Ishikawa (cell line): ENCODE measurements around the gene SLC25A45.

Experiments
- CEBPB ChIP-seq: IDR thresholded peaks from 2 replicates; pipeline ENCODE4 v1.6.1; 2012
- CREB1 ChIP-seq: IDR thresholded peaks from 2 replicates; pipeline ENCODE4 v1.6.1; 2012; ENCODE audit warnings: low read depth
- EGR1 ChIP-seq: IDR thresholded peaks from 2 replicates; pipeline ENCODE4 v1.6.1; 2012
- EP300 ChIP-seq: IDR thresholded peaks from 2 replicates; pipeline ENCODE4 v1.6.1; 2012; ENCODE audit warnings: borderline replicate concordance
- ZBTB7A ChIP-seq: IDR thresholded peaks from 2 replicates; pipeline ENCODE4 v1.6.1; 2012; ENCODE audit warnings: low read depth
- TF ChIP-seq, protein P1 (sequence below): IDR thresholded peaks from 2 replicates; pipeline ENCODE4 v1.6.1; 2012

DNA sequence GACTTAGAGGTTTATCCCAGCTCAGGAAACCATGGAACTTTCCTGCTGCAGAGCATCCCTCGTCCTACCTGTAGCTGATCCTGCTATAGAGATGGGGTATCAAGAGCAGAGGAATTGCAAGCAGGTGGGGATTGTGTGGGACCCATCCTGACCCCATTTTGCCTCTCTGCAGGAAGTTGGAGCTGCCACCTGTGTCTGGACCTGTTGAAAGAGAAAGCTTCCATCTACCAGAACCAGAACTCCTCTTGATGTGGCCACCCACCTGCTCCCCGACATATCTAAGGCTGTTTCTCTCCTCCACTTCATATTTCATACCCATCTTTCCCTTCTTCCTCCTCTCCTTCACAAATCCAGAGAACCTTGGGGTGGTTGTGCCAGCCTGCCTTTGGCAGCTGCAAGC is 30.9 kb downstream of the SLC25A45 start:
- TF ChIP-seq EGR1 (no peak), ZBTB7A (no peak), EP300 (no peak), CEBPB (no peak), CREB1 (no peak)
- TF ChIP-seq, protein P1, sequence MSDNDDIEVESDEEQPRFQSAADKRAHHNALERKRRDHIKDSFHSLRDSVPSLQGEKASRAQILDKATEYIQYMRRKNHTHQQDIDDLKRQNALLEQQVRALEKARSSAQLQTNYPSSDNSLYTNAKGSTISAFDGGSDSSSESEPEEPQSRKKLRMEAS: no peak
